A673 (cell line): ENCODE results near the gene ABCG1. TPM values are rescaled to one million over a fixed set of nuclear protein-coding genes. Genes with fewer than 3 reads are reported as not detected.

ENCODE experiments used
- BruUV-seq: library from RNA; stranded (reverse); fragments of 400-500 nt; replicated peaks from 2 replicates; lab custom pipeline; 2021; lab: Mats Ljungman, UMichigan
- CTCF ChIA-PET: fragments of 300-600 bp; sonication (Branson Sonifier 250); formaldehyde crosslinking; loops from one replicate; lab custom pipeline; 2022; ENCODE audit warnings: antibody characterized with exemption; lab: Charles Lee
- POLR2A ChIA-PET: fragments of 300-600 bp; sonication (Branson Sonifier 250); formaldehyde crosslinking; loops from one replicate; lab custom pipeline; 2022; ENCODE audit warnings: antibody characterized with exemption; ENCODE audit not compliant: low non-redundant PET; lab: Charles Lee
- DNase-seq: peaks from one replicate; pipeline ENCODE4 v3.0.0-alpha.2; 2015; ENCODE audit warnings: low spot score
- H3K27ac ChIP-seq: fragments of 200-600 bp; sonication (generic); 2 replicates; pipeline ENCODE4 v1.5.1; 2016; ENCODE audit warnings: mixed run types, low read depth, mild to moderate bottlenecking, mixed read lengths, antibody characterized with exemption, low read length; ENCODE audit not compliant: poor library complexity, severe bottlenecking
- H3K27me3 ChIP-seq: fragments of 200-600 bp; sonication (generic); replicated peaks from 2 replicates; pipeline ENCODE4 v1.6.1; 2017; ENCODE audit warnings: mixed run types, low read depth, mild to moderate bottlenecking, mixed read lengths, antibody characterized with exemption, low read length; ENCODE audit not compliant: insufficient read depth, poor library complexity
- H3K36me3 ChIP-seq: fragments of 200-600 bp; sonication (generic); 2 replicates; pipeline ENCODE4 v1.6.1; 2016; ENCODE audit warnings: mixed run types, mild to moderate bottlenecking, mixed read lengths, antibody characterized with exemption, low read length; ENCODE audit not compliant: insufficient read depth, poor library complexity, severe bottlenecking
- H3K4me1 ChIP-seq: fragments of 200-600 bp; sonication (generic); 2 replicates; pipeline ENCODE4 v1.6.1; 2017; ENCODE audit warnings: mixed run types, mild to moderate bottlenecking, mixed read lengths, antibody characterized with exemption, low read length; ENCODE audit not compliant: insufficient read depth, poor library complexity, severe bottlenecking
- H3K4me3 ChIP-seq: fragments of 200-600 bp; sonication (generic); 2 replicates; pipeline ENCODE4 v1.5.1; 2016; ENCODE audit warnings: low read depth, mixed run types, mild to moderate bottlenecking, mixed read lengths, low read length; ENCODE audit not compliant: poor library complexity, severe bottlenecking
- H3K9me3 ChIP-seq: fragments of 200-600 bp; sonication (generic); 2 replicates; pipeline ENCODE4 v1.6.1; 2016; ENCODE audit warnings: mixed run types, low read depth, mild to moderate bottlenecking, mixed read lengths, antibody characterized with exemption, low read length; ENCODE audit not compliant: poor library complexity, severe bottlenecking
- CTCF ChIP-seq: fragments of 300-800, 200-600 bp; sonication (generic); conservative IDR thresholded peaks from 2 replicates; pipeline ENCODE4 v1.5.1; 2017; ENCODE audit warnings: low read depth, mild to moderate bottlenecking, antibody characterized with exemption, low read length, moderate library complexity, mixed read lengths
- EZH2 ChIP-seq: fragments of 200-600 bp; sonication (generic); IDR thresholded peaks from 2 replicates; pipeline ENCODE4 v1.6.1; 2017; ENCODE audit warnings: borderline replicate concordance, low read depth, mild to moderate bottlenecking, mixed read lengths, antibody characterized with exemption, low read length; ENCODE audit not compliant: poor library complexity, severe bottlenecking
- intact Hi-C: fragments of 100-400 bp; cut with micrococcal nuclease; formaldehyde crosslinking; loops from one replicate; pipeline ENCODE4 v1.10.0; 2022; ENCODE audit not compliant: unreplicated experiment
- total RNA-seq: library from RNA; stranded (reverse); gene quantifications from 2 replicates; pipeline ENCODE4 v1.2.3, GENCODE V29; 2021

The ABCG1 gene
- total RNA-seq, 1 experiment from 2014 or later: 3.4 TPM

DNA sequence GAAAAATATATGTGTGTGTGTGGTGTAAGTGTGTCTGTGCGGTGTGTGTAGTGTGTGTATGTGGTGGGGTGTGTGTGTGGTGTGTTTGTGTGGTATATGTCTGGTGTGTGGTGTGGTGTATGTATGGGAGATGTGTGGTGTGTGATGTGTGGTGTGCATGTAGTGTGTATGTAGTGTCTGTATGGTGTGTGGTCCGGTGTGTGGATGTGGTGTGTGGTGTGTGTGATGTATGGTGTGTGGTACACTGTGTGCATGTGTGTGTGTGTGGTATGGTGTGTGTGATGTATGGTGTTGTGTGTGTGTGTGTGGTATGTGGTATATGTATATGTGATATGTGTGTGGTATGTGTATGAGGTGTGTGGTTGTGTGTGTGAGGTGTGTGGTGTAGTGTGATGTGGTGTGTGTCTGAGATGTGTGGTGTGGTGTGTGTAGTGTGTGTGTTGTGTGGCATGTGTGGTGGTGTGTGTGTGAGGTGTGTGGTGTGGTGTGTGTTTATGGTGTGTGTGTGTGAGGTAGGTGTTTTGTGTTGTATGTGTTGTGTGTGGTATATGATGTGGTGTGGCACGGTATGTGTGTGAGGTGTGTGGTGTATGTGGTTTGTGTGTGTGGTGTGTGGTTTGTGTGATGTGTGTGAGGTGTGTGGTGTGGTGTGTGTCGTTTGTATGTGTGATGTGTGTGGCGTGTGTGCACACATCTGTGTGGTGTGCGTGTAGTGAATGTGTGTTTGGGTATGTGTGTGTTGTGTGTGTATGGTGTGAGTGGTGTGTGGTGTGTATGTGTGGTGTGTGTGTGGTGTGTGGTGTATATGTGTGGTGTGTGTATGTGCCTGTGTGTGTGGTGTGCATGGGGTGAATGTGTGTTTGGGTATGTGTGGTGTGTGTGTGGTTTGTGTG is 35.3 kb upstream of the ABCG1 start:
- CTCF ChIA-PET: no interaction called here
- Histone ChIP-seq H3K4me1 (no peaks in the 10 kb centered on the region), H3K27me3 (no peaks in the 10 kb centered on the region), H3K9me3 (no peaks in the 10 kb centered on the region), H3K36me3 (no peaks in the 10 kb centered on the region), H3K4me3 (no peak overlapping the region), H3K27ac (no peak overlapping the region)
- POLR2A ChIA-PET: no interaction called here
- no peak for DNase-seq
- intact Hi-C loops: no loop called here
- no peak for TF ChIP-seq EZH2
- no peak for TF ChIP-seq CTCF
- no TSS peak for BruUV-seq

GRCh38 chr21:42186591-42186990 is 32.3 kb upstream of the ABCG1 start:
- POLR2A ChIA-PET: no interaction called here
- H3K27ac ChIP-seq: no peak overlapping the region
- no peak overlapping the region for H3K4me3 ChIP-seq
- CTCF ChIA-PET: no interaction called here
- H3K4me1 ChIP-seq: no peaks in the 10 kb centered on the region
- no peaks in the 10 kb centered on the region for H3K9me3 ChIP-seq
- TF ChIP-seq EZH2 (no peak), CTCF (no peak)
- intact Hi-C loops: no loop called here
- H3K27me3 ChIP-seq: no peaks in the 10 kb centered on the region
- DNase-seq: no peak
- BruUV-seq: no TSS peak
- H3K36me3 ChIP-seq: no peaks in the 10 kb centered on the region

GRCh38 chr21:42187976-42188653 is 30.8 kb upstream of the ABCG1 start:
- TF ChIP-seq EZH2: no peak
- no peak for TF ChIP-seq CTCF
- Histone ChIP-seq H3K27me3 (no peaks in the 10 kb centered on the region), H3K4me1 (no peaks in the 10 kb centered on the region), H3K4me3 (no peak overlapping the region), H3K27ac (no peak overlapping the region), H3K36me3 (no peaks in the 10 kb centered on the region), H3K9me3 (no peaks in the 10 kb centered on the region)
- ChIA-PET CTCF (no interaction called here), POLR2A (no interaction called here)
- intact Hi-C loops: no loop called here
- no TSS peak for BruUV-seq
- no peak for DNase-seq
